H1 (cell line): Measurements from ENCODE around the gene MAP2K7. TPM values are rescaled to one million over a fixed set of nuclear protein-coding genes. Genes with fewer than 3 reads are reported as not detected.
A peak's percentile ranks its signal among the peaks of the same experiment; 100 is the strongest.

Experiments used
- CTCF ChIA-PET: fragments of 300-600 bp; sonication (Branson Sonifier 250); formaldehyde crosslinking; loops from one replicate; lab custom pipeline; 2021; ENCODE audit not compliant: partially characterized antibody; lab: Charles Lee
- POLR2A ChIA-PET: fragments of 300-600 bp; sonication (Branson Sonifier 250); formaldehyde crosslinking; loops from one replicate; lab custom pipeline; 2021; ENCODE audit warnings: inconsistent platforms; ENCODE audit not compliant: partially characterized antibody; lab: Charles Lee
- DNase-seq, 2 experiments: peaks; one replicate each; pipeline versions ENCODE4 v3.0.0 to v3.0.0-alpha.2; 2010 to 2022; ENCODE audit warnings: low spot score in 2 of 2, low read depth in 1 of 2, mixed read lengths in 1 of 2
- FAIRE-seq: peaks from 2 replicates; lab custom pipeline; 2011; peaks lifted over from hg19 to GRCh38; lab: Jason Lieb, UNC
- H2AFZ ChIP-seq: 2 replicates; pipeline ENCODE4 v1.8.1; 2012; ENCODE audit warnings: low read length, inconsistent platforms
- H2AK5ac ChIP-seq: 2 replicates; pipeline ENCODE4 v1.6.1; 2013; ENCODE audit warnings: low read depth, low read length
- H2BK120ac ChIP-seq: replicated peaks from 2 replicates; pipeline ENCODE3; 2013; ENCODE audit warnings: low read depth, low read length, inconsistent platforms
- H2BK12ac ChIP-seq: 2 replicates; pipeline ENCODE4 v1.6.1; 2013; ENCODE audit warnings: low read depth, low read length
- H2BK15ac ChIP-seq: 2 replicates; pipeline ENCODE4 v1.6.1; 2013; ENCODE audit warnings: low read length
- H2BK20ac ChIP-seq: 2 replicates; pipeline ENCODE4 v1.6.1; 2013; ENCODE audit warnings: low read length
- H2BK5ac ChIP-seq: 2 replicates; pipeline ENCODE4 v1.6.1; 2013; ENCODE audit warnings: low read depth, low read length
- H3K14ac ChIP-seq: 2 replicates; pipeline ENCODE4 v1.6.1; 2013; ENCODE audit warnings: inconsistent platforms; ENCODE audit not compliant: insufficient read length
- H3K18ac ChIP-seq: 2 replicates; pipeline ENCODE4 v1.6.1; 2013; ENCODE audit warnings: low read length; ENCODE audit errors: extremely low read depth
- H3K23ac ChIP-seq: 2 replicates; pipeline ENCODE4 v1.6.1; 2013; ENCODE audit warnings: inconsistent platforms; ENCODE audit not compliant: insufficient read length
- H3K23me2 ChIP-seq: 2 replicates; pipeline ENCODE4 v1.6.1; 2013; ENCODE audit warnings: low read depth, low read length
- H3K27ac ChIP-seq: 2 replicates; pipeline ENCODE4 v1.6.1; 2011; ENCODE audit warnings: low read depth, low read length, inconsistent platforms
- H3K27me3 ChIP-seq, 4 experiments: replicated peaks in 1 of 4; 1 replicate in 1 of 4; 2 replicates in 3 of 4; pipeline versions ENCODE4 v1.6.1 to v1.8.1; 2011 to 2013; ENCODE audit warnings: low read length in 3 of 4, mild to moderate bottlenecking in 3 of 4, inconsistent platforms in 2 of 4, mixed read lengths in 2 of 4, moderate library complexity in 1 of 4; ENCODE audit not compliant: control insufficient read depth in 3 of 4, insufficient read depth in 3 of 4; ENCODE audit errors: extremely low read depth in 1 of 4
- H3K36me3 ChIP-seq, 4 experiments: 2 replicates each; pipeline versions ENCODE4 v1.6.1 to v1.8.1; 2011 to 2013; ENCODE audit warnings: mild to moderate bottlenecking in 4 of 4, low read length in 3 of 4, moderate library complexity in 2 of 4, control low read depth in 1 of 4, inconsistent platforms in 1 of 4; ENCODE audit not compliant: insufficient read depth in 4 of 4, control insufficient read depth in 2 of 4
- H3K4ac ChIP-seq: replicated peaks from 2 replicates; pipeline ENCODE3; 2013; ENCODE audit warnings: low read length, low read depth, mixed read lengths, inconsistent platforms; ENCODE audit not compliant: insufficient read length
- H3K4me1 ChIP-seq, 4 experiments: replicated peaks in 1 of 4; 1 replicate in 1 of 4; 2 replicates in 3 of 4; pipeline versions ENCODE4 v1.6.1 to v1.8.1; 2011 to 2013; ENCODE audit warnings: low read length in 3 of 4, inconsistent platforms in 2 of 4, mixed read lengths in 1 of 4; ENCODE audit not compliant: insufficient read depth in 4 of 4, control insufficient read depth in 3 of 4
- H3K4me2 ChIP-seq, 2 experiments: 2 replicates each; pipeline versions ENCODE4 v1.6.1 to v1.8.1; 2011 to 2013; ENCODE audit warnings: low read depth in 2 of 2, low read length in 2 of 2, control low read depth in 1 of 2, inconsistent platforms in 1 of 2, mild to moderate bottlenecking in 1 of 2; ENCODE audit not compliant: insufficient read depth in 1 of 2
- H3K4me3 ChIP-seq, 4 experiments: fragments of 200-600, 300-600 bp in 1 of 4; sonication (generic), shearing (Covaris generic), sonication (Bioruptor Twin) in 1 of 4; 2 replicates each; pipeline versions ENCODE4 v1.5.1 to v1.8.1; 2011 to 2016; ENCODE audit warnings: low read length in 4 of 4, low read depth in 3 of 4, control low read depth in 2 of 4, inconsistent platforms in 2 of 4, mild to moderate bottlenecking in 2 of 4, mixed read lengths in 1 of 4, moderate library complexity in 1 of 4; ENCODE audit not compliant: insufficient read depth in 2 of 4; ENCODE audit errors: extremely low read depth in 1 of 4
- H3K56ac ChIP-seq: replicated peaks from 2 replicates; pipeline ENCODE3; 2013; ENCODE audit warnings: low read depth, mild to moderate bottlenecking, mixed read lengths, low read length, inconsistent platforms; ENCODE audit not compliant: insufficient read length
- H3K79me1 ChIP-seq: 2 replicates; pipeline ENCODE4 v1.6.1; 2013; ENCODE audit warnings: low read depth, low read length, control low read depth
- H3K79me2 ChIP-seq, 2 experiments: 2 replicates each; pipeline versions ENCODE4 v1.6.1 to v1.8.1; 2012 to 2013; ENCODE audit warnings: low read length in 2 of 2, mild to moderate bottlenecking in 2 of 2, inconsistent platforms in 1 of 2; ENCODE audit not compliant: insufficient read depth in 2 of 2, control insufficient read depth in 1 of 2
- H3K9ac ChIP-seq, 4 experiments: replicated peaks in 1 of 4; 1 replicate in 1 of 4; 2 replicates in 3 of 4; pipeline versions ENCODE4 v1.6.1 to v1.8.1; 2011 to 2013; ENCODE audit warnings: low read depth in 3 of 4, low read length in 3 of 4, control low read depth in 2 of 4, mild to moderate bottlenecking in 2 of 4, moderate library complexity in 2 of 4, inconsistent platforms in 1 of 4; ENCODE audit errors: extremely low read depth in 1 of 4
- H3K9me3 ChIP-seq, 2 experiments: 2 replicates each; pipeline versions ENCODE4 v1.6.1 to v1.8.1; 2012 to 2013; ENCODE audit warnings: mild to moderate bottlenecking in 2 of 2, moderate library complexity in 2 of 2, control low read depth in 1 of 2, inconsistent platforms in 1 of 2, low read depth in 1 of 2, low read length in 1 of 2, mixed read lengths in 1 of 2; ENCODE audit not compliant: insufficient read depth in 2 of 2
- H4K20me1 ChIP-seq, 2 experiments: replicated peaks in 1 of 2; 2 replicates each; pipeline versions ENCODE3 to v1.8.1; 2011 to 2013; ENCODE audit warnings: inconsistent platforms in 2 of 2, low read length in 2 of 2, mild to moderate bottlenecking in 1 of 2; ENCODE audit not compliant: insufficient read depth in 2 of 2, control insufficient read depth in 1 of 2
- H4K5ac ChIP-seq: 2 replicates; pipeline ENCODE4 v1.6.1; 2013; ENCODE audit warnings: low read length, low read depth, mixed read lengths, inconsistent platforms; ENCODE audit not compliant: insufficient read length
- H4K8ac ChIP-seq: 2 replicates; pipeline ENCODE4 v1.8.0; 2013; ENCODE audit warnings: mild to moderate bottlenecking, moderate library complexity, low read length, inconsistent platforms; ENCODE audit not compliant: insufficient read depth; ENCODE audit errors: extremely low read depth
- H4K91ac ChIP-seq: replicated peaks from 2 replicates; pipeline ENCODE3; 2013; ENCODE audit warnings: low read length, mixed read lengths, inconsistent platforms; ENCODE audit not compliant: insufficient read length
- CREB1 ChIP-seq: IDR thresholded peaks from 2 replicates; pipeline ENCODE4 v1.6.1; 2012; ENCODE audit warnings: inconsistent platforms
- GABPA ChIP-seq: IDR thresholded peaks from 2 replicates; pipeline ENCODE4 v1.6.1; 2011; ENCODE audit warnings: mild to moderate bottlenecking, low read length, moderate library complexity, borderline replicate concordance; ENCODE audit not compliant: insufficient read depth
- JUN ChIP-seq: IDR thresholded peaks from 2 replicates; pipeline ENCODE4 v1.6.1; 2011; ENCODE audit warnings: low read depth, mild to moderate bottlenecking, improper control_type of control experiment, low read length
- KDM4A ChIP-seq: IDR thresholded peaks from one replicate; pipeline ENCODE4 v1.7.1; 2012; ENCODE audit warnings: low read depth, mild to moderate bottlenecking, moderate library complexity, low read length, inconsistent platforms; ENCODE audit not compliant: severe bottlenecking
- KDM5A ChIP-seq: fragments of 200-600 bp; IDR thresholded peaks from 2 replicates; pipeline ENCODE4 v1.7.1; 2012; ENCODE audit warnings: mild to moderate bottlenecking, low read length, inconsistent platforms, mixed read lengths
- RAD21 ChIP-seq, 2 experiments: IDR thresholded peaks in 1 of 2; conservative IDR thresholded peaks in 1 of 2; 2 replicates each; pipeline ENCODE4 v1.6.1; 2011; ENCODE audit warnings: low read depth in 2 of 2, low read length in 2 of 2, improper control_type of control experiment in 1 of 2, inconsistent platforms in 1 of 2, mild to moderate bottlenecking in 1 of 2, moderate library complexity in 1 of 2
- SIRT6 ChIP-seq: IDR thresholded peaks from one replicate; pipeline ENCODE4 v1.7.1; 2012; ENCODE audit warnings: low read length, inconsistent platforms
- TAF1 ChIP-seq: IDR thresholded peaks from 2 replicates; pipeline ENCODE4 v1.6.1; 2011; ENCODE audit warnings: mild to moderate bottlenecking, low read depth, low read length
- WGBS, 2 experiments: shearing (Covaris generic) in 1 of 2; methylation state at CpG; one replicate each; pipeline versions ENCODE4 v1.1.6 to v1.1.7; 2013 to 2015; ENCODE audit warnings: low lambda C conversion rate in 2 of 2, mixed read lengths in 2 of 2, inconsistent platforms in 1 of 2, low coverage in 1 of 2, missing lambda C conversion rate in 1 of 2; ENCODE audit not compliant: insufficient replicate concordance in 2 of 2, insufficient coverage in 1 of 2, insufficient read length in 1 of 2; ENCODE audit errors: extremely low coverage in 1 of 2, missing lambda C conversion rate in 1 of 2; 5-methylcytosine and 5-hydroxymethylcytosine counted together
- polyA plus RNA-seq, 7 experiments: library from polyadenylated mRNA; depleted of rRNA in 3 of 7; stranded (reverse) in 5 of 7; unstranded in 2 of 7; fragments of >200 nt in 5 of 7; fragments of 200-250 nt in 2 of 7; gene quantifications; 1 replicate in 5 of 7; 2 replicates in 1 of 7; 4 replicates in 1 of 7; pipeline versions ENCODE4 v1.2.1 to v1.2.3, GENCODE V29; 2011 to 2013; ENCODE audit warnings: missing spikeins in 2 of 7, mixed read lengths in 2 of 7
- total RNA-seq: library from RNA; stranded (reverse); fragmentation: NEBNext Ultra II Directional; extraction: Animal tissue kit (Norgen Biotek cat#: 25700); gene quantifications from 2 replicates; pipeline ENCODE4 v1.2.1, GENCODE V29; 2021
- TF ChIP-seq, protein P1 (sequence below): IDR thresholded peaks from 2 replicates; pipeline ENCODE4 v1.6.1; 2011; ENCODE audit warnings: low read length, improper control_type of control experiment

Gene MAP2K7
- total and polyA plus RNA-seq, 2 of the 8 experiments (the other 6 are each of a cell fraction or from before 2014, with no cell fraction given), result 8.9 to 38.3 TPM

DNA sequence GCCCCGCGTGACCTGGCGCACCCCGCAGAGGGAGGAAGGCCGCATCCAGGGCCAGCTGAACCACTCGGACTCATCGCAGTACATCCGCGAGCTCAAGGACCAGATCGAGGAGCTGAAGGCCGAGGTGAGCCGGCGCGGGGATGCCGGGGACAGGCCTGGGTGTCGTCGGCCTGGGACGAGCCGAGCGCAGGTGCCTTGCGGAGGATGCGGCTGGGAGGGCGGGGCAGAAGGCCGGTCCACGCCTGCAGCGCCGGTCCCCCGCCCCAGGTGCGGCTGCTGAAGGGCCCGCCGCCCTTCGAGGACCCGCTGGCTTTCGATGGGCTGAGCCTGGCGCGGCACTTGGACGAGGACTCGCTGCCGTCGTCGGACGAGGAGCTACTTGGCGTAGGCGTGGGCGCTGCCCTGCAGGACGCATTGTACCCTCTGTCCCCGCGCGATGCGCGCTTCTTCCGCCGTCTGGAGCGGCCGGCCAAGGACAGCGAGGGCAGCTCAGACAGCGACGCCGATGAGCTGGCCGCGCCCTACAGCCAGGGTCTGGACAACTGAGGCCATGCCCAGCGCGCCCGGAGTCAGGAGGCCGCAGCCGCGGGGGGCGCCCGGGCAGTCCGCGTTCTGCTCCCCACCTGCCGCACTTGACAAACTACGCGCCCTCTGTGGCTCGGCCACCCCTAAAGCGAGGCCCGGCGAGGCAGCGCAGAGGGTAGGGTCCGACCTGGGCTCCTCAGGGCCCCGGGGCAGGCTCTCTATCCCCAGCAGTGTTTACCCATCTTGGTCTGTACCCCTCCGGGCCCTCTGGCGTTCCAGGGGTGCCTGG, 40.3 kb upstream of the MAP2K7 start:
- H4K8ac ChIP-seq, result peak overlapping the region; percentile 89
- peaks cover 8 to 49% (median 34%) of the 10 kb centered on the region in 4 experiments for H3K27me3 ChIP-seq
- H4K91ac ChIP-seq, result peak overlapping the region; percentile 54
- H3K4me1 ChIP-seq, result peaks cover 3 to 29% (median 19%) of the 10 kb centered on the region in 4 experiments; a peak in 6 of 7 replicates
- H2BK15ac ChIP-seq, result no peak overlapping the region; the same call in 1 of the 2 replicates
- H3K23ac ChIP-seq, result no peak overlapping the region
- H3K23me2 ChIP-seq, result peaks cover 12% of the 10 kb centered on the region; the same call in 1 of the 2 replicates
- H3K4me2 ChIP-seq, result peak overlapping the region; percentile 74 to 100
- H2BK12ac ChIP-seq, result no peak overlapping the region
- H4K20me1 ChIP-seq, result peaks cover 0 to 10% of the 10 kb centered on the region in 2 experiments
- peak overlapping the region; percentile 69 for H3K4ac ChIP-seq
- H4K5ac ChIP-seq, result no peak overlapping the region
- 19% methylated on average over 74 of the region's 83 CpGs; no CpG with 5 or more reads in 1 of the 2 experiments for WGBS, 2 experiments
- peak overlapping the region; percentile 59; the same call in 1 of the 2 replicates for H2AFZ ChIP-seq
- H3K27ac ChIP-seq, result no peak overlapping the region
- H3K79me1 ChIP-seq, result no peaks in the 10 kb centered on the region
- no peak overlapping the region for H2AK5ac ChIP-seq
- H3K9ac ChIP-seq, result peak overlapping the region in 2 of 4 experiments; percentile 10 to 20; a peak in 2 of 7 replicates
- peak overlapping the region; percentile 22 to 66 (median 62) for H3K4me3 ChIP-seq
- no peak for FAIRE-seq
- ChIA-PET POLR2A (interaction anchor here (0.7 to 10.5 kb wide), 5 partner anchors 9 to 64 kb away, joined by 3 to 106 read pairs (median 4); partner anchors contain the start of genes SNAPC2 and TGFBR3L), CTCF (interaction anchor here (0.6 to 11.2 kb wide), 6 partner anchors 12 to 56 kb away, joined by 3 to 112 read pairs (median 12); partner anchors contain the start of genes SNAPC2 and TGFBR3L)
- H3K36me3 ChIP-seq, result no peaks in the 10 kb centered on the region
- H3K18ac ChIP-seq, result peak overlapping the region; percentile 71; the same call in 1 of the 2 replicates
- no peak overlapping the region for H3K56ac ChIP-seq
- H3K9me3 ChIP-seq, result no peaks in the 10 kb centered on the region
- no peak overlapping the region for H2BK20ac ChIP-seq
- no peak overlapping the region for H3K14ac ChIP-seq
- DNase-seq, result peak in 1 of 2 experiments; percentile 82
- no peaks in the 10 kb centered on the region for H3K79me2 ChIP-seq
- peak overlapping the region; percentile 75; the same call in 1 of the 2 replicates for H2BK5ac ChIP-seq
- H2BK120ac ChIP-seq, result no peak overlapping the region
- TF ChIP-seq, protein P1, sequence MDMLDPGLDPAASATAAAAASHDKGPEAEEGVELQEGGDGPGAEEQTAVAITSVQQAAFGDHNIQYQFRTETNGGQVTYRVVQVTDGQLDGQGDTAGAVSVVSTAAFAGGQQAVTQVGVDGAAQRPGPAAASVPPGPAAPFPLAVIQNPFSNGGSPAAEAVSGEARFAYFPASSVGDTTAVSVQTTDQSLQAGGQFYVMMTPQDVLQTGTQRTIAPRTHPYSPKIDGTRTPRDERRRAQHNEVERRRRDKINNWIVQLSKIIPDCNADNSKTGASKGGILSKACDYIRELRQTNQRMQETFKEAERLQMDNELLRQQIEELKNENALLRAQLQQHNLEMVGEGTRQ, result no peak
- TF ChIP-seq SIRT6, result no peak
- no peak for TF ChIP-seq JUN
- no peak for TF ChIP-seq TAF1
- no peak for TF ChIP-seq RAD21 (IDR thresholded peaks at IDR 0.05 in 1 of 2, conservative IDR thresholded peaks at IDR 0.05 in 1 of 2; ENCODE audit: low read depth in 2 of 2, low read length in 2 of 2)
- peak; percentile 65 for TF ChIP-seq KDM4A
- 0 out of 2 replicates have a peak, but pooled peaks have one; percentile 20 for TF ChIP-seq GABPA
- no peak for TF ChIP-seq KDM5A
- TF ChIP-seq CREB1, result no peak
